HG02759 (cell line): ENCODE measurements around the gene NRG2.
A peak's percentile ranks its signal among the peaks of the same experiment; 100 is the strongest.

Source experiments
- ATAC-seq: cut with Tn5 transposase; IDR thresholded peaks from one replicate; pipeline ENCODE4 v1.9.1; 2021; ENCODE audit warnings: mild to moderate bottlenecking, moderate library complexity; ENCODE audit not compliant: unreplicated experiment

NRG2 gene

DNA sequence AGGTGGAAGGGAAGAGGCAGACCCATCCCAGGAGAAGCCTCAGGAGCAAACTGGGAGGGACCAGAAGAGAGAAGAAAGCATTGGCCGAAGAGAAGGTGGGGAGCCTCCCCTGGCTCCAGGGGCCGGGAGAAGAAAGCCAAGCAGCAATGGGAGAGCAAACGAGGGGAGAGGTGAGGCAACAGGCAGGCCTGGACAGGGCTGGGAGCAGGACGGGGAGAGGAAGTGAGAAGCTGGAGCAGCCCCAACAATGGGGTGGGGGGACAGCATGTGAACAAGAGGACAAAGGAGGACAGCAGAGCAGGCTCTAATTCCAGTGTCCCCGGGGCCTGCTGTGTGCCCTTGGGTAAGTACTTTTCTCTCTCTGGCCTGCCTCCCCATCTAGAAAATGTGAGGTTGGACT, 132.2 kb downstream of the NRG2 start:
- no peak for ATAC-seq

DNA sequence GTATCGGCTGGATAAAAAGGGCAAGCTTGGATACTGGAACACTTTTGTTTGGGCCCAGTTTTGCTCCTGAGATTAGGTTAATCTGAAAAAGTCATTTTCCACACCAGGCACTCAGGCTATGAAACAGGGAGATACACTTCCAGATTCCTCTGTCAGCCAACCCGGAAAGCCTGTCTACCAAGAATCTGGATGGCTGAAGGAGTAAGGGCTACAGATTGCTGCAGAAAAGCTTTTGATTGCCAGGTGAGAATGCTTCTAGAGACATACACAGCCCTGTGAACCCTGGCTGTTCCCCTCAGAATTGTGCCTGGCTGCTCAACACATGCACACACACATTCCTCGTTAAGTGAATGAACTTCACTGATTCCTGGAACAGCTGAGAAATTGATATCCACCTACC, 133.1 kb downstream of the NRG2 start:
- no peak for ATAC-seq

DNA sequence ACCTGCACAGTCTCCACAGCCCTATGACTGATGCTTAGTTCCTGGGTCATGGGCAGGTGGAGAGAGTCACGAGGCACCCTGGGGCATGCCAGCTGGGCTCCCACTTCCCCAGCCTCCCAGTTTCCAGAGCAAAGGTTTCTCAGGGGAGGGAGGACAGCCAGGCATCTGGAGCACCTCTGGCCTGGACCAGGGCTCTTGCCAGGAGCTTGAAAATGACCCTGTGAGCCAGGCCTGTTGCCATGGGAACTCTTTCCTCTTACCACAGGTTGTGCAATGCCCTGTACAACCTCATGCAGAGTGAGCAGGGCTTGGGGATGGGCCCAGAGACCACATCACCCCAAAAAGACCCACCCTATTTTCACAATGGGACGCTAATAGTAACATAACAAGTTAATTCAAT, 134.3 kb downstream of the NRG2 start:
- no peak for ATAC-seq

GRCh38 chr5:139906661-139907060, 136.4 kb downstream of the NRG2 start:
- ATAC-seq = no peak

DNA sequence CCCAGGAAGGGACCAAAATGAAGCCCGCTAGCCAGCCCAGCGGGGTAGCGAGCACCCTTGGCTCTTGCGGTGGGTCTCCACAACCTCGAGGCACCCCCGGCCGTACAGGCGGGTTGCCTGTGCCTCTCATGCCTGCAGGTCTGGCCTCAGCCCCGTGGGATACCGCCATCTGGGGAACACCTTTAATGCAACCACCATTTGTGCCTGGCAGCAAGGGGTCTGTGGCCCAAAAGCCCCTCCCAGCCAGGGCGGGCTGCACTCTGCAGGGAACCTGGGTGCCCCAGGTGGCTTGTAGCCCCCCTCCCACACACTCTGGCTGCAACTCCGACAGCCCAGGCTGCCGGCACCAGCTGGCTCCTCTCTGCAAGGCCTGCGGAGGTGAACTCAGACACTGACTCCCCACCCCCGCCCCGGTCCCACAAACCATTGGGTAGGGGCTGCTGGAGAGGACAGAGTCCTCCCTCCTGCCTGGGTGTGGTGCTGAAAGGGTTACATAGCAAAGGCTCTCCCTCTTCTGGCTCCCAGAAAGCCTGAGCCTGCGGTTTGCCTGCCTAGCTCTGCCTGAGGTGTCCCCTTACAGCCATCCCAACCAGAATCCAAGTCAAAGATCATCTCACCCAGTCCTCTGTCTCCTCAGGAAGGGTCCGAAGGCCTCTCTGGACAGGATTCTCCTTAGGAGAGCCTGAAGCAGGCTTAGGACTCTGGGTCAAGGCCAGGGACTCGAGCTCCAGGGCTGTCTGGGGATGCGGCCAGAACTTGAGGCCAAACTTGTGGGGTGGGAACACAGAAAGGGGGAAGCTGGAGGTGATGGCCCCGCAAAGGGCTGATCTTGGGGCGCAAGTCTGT, 138.1 kb downstream of the NRG2 start:
- ATAC-seq = no peak

GRCh38 chr5:139904566-139904815, 138.6 kb downstream of the NRG2 start:
- no peak for ATAC-seq

GRCh38 chr5:139903795-139904565, 139.1 kb downstream of the NRG2 start:
- ATAC-seq = peak; percentile 66

- no peak for ATAC-seq
Measured at GRCh38 chr5:139903450-139903794, 139.7 kb downstream of the NRG2 start.

DNA sequence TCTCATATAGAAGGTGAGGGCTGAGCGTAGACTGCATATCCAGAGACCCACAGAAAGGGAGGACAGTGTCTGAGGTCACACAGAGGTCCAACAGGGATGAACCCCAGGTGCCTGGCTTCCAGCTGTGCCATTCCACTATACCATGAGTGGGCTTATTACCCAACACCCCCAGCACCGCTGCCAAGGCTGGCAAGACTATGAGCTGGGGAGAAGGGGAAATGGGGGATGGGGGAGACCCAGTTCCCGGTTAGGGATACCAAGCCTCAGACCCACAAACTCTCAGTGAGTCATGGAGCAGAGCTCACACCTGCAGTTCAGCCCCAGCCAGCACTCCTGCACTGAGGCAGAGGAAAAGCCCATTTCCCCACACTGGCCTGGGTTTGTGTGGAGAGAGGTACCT, 141.1 kb downstream of the NRG2 start:
- no peak for ATAC-seq

DNA sequence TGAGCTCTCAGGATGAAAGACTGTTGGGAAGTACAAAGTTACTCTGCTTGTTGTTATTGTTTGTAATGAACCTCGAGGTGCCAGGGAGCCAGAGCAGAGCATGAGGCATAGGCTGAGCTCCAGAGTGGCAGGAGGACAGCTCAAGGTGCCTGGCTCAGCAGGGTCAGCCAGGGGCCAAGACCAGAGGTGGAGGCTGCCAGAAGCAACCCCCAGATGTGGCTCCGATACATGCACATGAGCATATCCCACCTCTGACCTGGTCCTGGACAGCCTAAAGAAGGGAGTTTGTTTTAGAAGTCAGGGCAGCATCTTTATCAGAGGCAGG, 141.9 kb downstream of the NRG2 start:
- ATAC-seq = no peak

- no peak for ATAC-seq
Measured at GRCh38 chr5:139900546-139901250, 142.4 kb downstream of the NRG2 start.

- no peak for ATAC-seq
Measured at GRCh38 chr5:139898981-139899380, 144.1 kb downstream of the NRG2 start.

DNA sequence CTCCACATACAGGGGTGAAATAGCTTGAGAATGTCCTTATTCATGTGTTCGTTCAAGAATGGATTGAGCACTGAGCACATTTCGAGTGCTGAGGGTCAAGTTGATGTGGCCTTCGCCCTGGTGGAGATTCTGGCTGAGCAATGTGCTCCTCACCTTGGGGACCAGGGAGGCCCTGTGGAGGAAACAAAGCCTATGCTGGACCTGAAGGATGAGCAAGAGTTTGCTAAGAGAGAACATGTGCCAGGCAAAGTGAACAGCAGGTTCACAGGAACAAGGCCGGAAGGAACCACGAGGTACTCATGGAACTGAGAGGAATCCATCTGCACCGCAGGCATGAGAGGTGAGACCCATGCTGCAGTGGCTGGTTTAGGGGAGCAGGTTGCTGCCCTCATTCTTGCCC, 145.1 kb downstream of the NRG2 start:
- no peak for ATAC-seq

- no peak for ATAC-seq
Measured at GRCh38 chr5:139897342-139897741, 145.8 kb downstream of the NRG2 start.

GRCh38 chr5:139896718-139897117, 146.4 kb downstream of the NRG2 start:
- no peak for ATAC-seq

- no peak for ATAC-seq
Measured at GRCh38 chr5:139895647-139896046, 147.5 kb downstream of the NRG2 start.

DNA sequence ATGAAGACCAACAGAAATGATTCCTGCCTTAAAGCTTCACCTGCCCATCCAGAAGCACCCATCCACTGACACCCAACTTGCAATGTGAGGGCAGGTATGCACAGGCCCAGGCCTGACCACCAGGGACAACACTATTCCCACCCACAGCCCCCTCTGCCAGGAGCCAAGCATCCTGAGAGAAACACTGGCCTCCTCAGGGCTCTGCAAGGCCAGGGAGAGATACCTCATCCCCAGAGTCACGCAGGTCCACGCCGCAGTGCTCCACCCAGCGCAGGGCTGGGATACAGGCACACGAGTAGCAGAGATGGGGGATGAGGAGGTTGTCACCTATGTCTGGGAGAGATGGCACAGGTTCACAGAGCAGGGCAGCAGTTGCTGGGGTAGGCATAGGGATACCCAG, 148.1 kb downstream of the NRG2 start:
- no peak for ATAC-seq

GRCh38 chr5:139893873-139894272, 149.2 kb downstream of the NRG2 start:
- ATAC-seq = no peak

DNA sequence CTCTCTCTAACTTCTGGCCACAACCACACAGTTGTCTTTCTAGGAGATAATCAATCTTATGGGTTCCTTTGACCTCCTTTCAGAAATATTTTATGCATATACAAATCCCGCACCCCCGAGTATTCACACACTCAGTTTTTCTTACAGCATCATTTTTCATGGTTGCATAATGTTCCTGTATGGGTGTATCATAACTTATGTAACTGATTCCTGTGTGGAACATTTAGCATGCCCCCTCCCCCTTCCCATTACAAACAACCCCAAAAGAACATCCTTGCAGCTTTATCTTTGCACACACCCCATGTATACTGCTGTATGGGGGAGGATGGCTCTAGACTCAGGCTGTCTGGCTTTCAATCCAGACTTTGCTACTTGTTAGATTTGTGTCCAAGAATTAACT, 153.7 kb downstream of the NRG2 start:
- no peak for ATAC-seq

GRCh38 chr5:139888370-139888769, 154.7 kb downstream of the NRG2 start:
- no peak for ATAC-seq

- no peak for ATAC-seq
Measured at GRCh38 chr5:139886213-139886612, 156.9 kb downstream of the NRG2 start.

GRCh38 chr5:139885857-139886208, 157.3 kb downstream of the NRG2 start:
- no peak for ATAC-seq
